ENCODE results near the gene SPEF2. TPM values are rescaled to one million over a fixed set of nuclear protein-coding genes. Genes with fewer than 3 reads are reported as not detected.

SPEF2 gene
- total and polyA plus RNA-seq, 2 experiments from 2014 or later, result 0.17 to 0.21 TPM

GRCh38 chr5:35833224-35833623 is 215.6 kb downstream of the SPEF2 start:
- Mint-ChIP-seq H3K36me3 (ENCODE audit: low read depth) (no peaks in the 10 kb centered on the region), H3K27me3 (ENCODE audit: insufficient read depth, low read depth, poor library complexity) (peaks cover 1% of the 10 kb centered on the region), H3K4me3 (no peak overlapping the region), H3K27ac (no peak overlapping the region), H3K9me3 (no peaks in the 10 kb centered on the region), H3K4me1 (no peaks in the 10 kb centered on the region)
- Histone ChIP-seq H3K27ac (ENCODE audit: low read depth) (no peak overlapping the region), H4K20me1 (replicated peaks; ENCODE audit: insufficient read depth) (no peaks in the 10 kb centered on the region), H3K27me3 (ENCODE audit: insufficient read depth) (no peaks in the 10 kb centered on the region), H2AFZ (no peak overlapping the region), H3K4me3 (no peak overlapping the region), H3K9me2 (ENCODE audit: insufficient read depth) (no peaks in the 10 kb centered on the region), H3K4me2 (no peak overlapping the region), H3K79me2 (replicated peaks; ENCODE audit: insufficient read depth) (no peaks in the 10 kb centered on the region), H3K36me3 (ENCODE audit: insufficient read depth) (no peaks in the 10 kb centered on the region), H3F3A (replicated peaks; ENCODE audit: low read depth) (no peaks in the 10 kb centered on the region), H3K4me1 (ENCODE audit: insufficient read depth) (no peaks in the 10 kb centered on the region)
- TF ChIP-seq CTCF (conservative IDR thresholded peaks at IDR 0.05; ENCODE audit: low read depth in 2 of 2) (no peak), ETS1 (IDR thresholded peaks at IDR 0.05) (no peak), NANOG (IDR thresholded peaks at IDR 0.05; ENCODE audit: borderline replicate concordance) (no peak), ZNF331 (CRISPR knock-in tag; IDR thresholded peaks at IDR 0.05; ENCODE audit: low read depth) (no peak), EZH2phosphoT487 (IDR thresholded peaks at IDR 0.05; ENCODE audit: unreplicated experiment) (no peak), JUNB (IDR thresholded peaks at IDR 0.05; ENCODE audit: unreplicated experiment) (no peak), STAT1 (IDR thresholded peaks at IDR 0.05; ENCODE audit: unreplicated experiment) (no peak), POLR2AphosphoS5 (IDR thresholded peaks at IDR 0.05; ENCODE audit: low read depth) (no peak), CREB1 (CRISPR knock-in tag; IDR thresholded peaks at IDR 0.05; ENCODE audit: low read depth) (no peak), EZH2 (IDR thresholded peaks at IDR 0.05; ENCODE audit: low read depth, unreplicated experiment) (no peak), ZNF114 (CRISPR knock-in tag; IDR thresholded peaks at IDR 0.05) (no peak), ZNF462 (CRISPR knock-in tag; IDR thresholded peaks at IDR 0.05) (no peak)
- TF ChIP-seq, protein P1, sequence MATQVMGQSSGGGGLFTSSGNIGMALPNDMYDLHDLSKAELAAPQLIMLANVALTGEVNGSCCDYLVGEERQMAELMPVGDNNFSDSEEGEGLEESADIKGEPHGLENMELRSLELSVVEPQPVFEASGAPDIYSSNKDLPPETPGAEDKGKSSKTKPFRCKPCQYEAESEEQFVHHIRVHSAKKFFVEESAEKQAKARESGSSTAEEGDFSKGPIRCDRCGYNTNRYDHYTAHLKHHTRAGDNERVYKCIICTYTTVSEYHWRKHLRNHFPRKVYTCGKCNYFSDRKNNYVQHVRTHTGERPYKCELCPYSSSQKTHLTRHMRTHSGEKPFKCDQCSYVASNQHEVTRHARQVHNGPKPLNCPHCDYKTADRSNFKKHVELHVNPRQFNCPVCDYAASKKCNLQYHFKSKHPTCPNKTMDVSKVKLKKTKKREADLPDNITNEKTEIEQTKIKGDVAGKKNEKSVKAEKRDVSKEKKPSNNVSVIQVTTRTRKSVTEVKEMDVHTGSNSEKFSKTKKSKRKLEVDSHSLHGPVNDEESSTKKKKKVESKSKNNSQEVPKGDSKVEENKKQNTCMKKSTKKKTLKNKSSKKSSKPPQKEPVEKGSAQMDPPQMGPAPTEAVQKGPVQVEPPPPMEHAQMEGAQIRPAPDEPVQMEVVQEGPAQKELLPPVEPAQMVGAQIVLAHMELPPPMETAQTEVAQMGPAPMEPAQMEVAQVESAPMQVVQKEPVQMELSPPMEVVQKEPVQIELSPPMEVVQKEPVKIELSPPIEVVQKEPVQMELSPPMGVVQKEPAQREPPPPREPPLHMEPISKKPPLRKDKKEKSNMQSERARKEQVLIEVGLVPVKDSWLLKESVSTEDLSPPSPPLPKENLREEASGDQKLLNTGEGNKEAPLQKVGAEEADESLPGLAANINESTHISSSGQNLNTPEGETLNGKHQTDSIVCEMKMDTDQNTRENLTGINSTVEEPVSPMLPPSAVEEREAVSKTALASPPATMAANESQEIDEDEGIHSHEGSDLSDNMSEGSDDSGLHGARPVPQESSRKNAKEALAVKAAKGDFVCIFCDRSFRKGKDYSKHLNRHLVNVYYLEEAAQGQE (IDR thresholded peaks at IDR 0.05; ENCODE audit: unreplicated experiment), result no peak
- no peak for DNase-seq (ENCODE audit: low spot score)
- ATAC-seq, result no peak
